Measurements from ENCODE around the gene CXXC5.

The CXXC5 gene

GRCh38 chr5:139666551-139666950, 18.4 kb downstream of the CXXC5 start:
- no peak for DNase-seq (ENCODE audit: low spot score)

GRCh38 chr5:139667001-139667729, 19.0 kb downstream of the CXXC5 start:
- DNase-seq (ENCODE audit: low spot score): no peak

GRCh38 chr5:139667730-139668063, 19.5 kb downstream of the CXXC5 start:
- DNase-seq (ENCODE audit: low spot score): no peak

GRCh38 chr5:139668064-139668880, 20.1 kb downstream of the CXXC5 start:
- peak; percentile 47 for DNase-seq (ENCODE audit: low spot score)

GRCh38 chr5:139668924-139669661, 20.9 kb downstream of the CXXC5 start:
- no peak for DNase-seq (ENCODE audit: low spot score)

GRCh38 chr5:139669662-139670368, 21.7 kb downstream of the CXXC5 start:
- DNase-seq (ENCODE audit: low spot score): no peak

- no peak for DNase-seq (ENCODE audit: low spot score)
These were observed 22.4 kb downstream of the CXXC5 start for GRCh38 chr5:139670369-139671095.

GRCh38 chr5:139671096-139671841, 23.1 kb downstream of the CXXC5 start:
- no peak for DNase-seq (ENCODE audit: low spot score)

- DNase-seq (ENCODE audit: low spot score): no peak
These were observed 27.1 kb downstream of the CXXC5 start for GRCh38 chr5:139675213-139675612.

- no peak for DNase-seq (ENCODE audit: low spot score)
These were observed 27.7 kb downstream of the CXXC5 start for GRCh38 chr5:139675825-139676224.

GRCh38 chr5:139676406-139676805, 28.3 kb downstream of the CXXC5 start:
- no peak for DNase-seq (ENCODE audit: low spot score)

GRCh38 chr5:139676951-139677735, 29.0 kb downstream of the CXXC5 start:
- DNase-seq (ENCODE audit: low spot score): no peak

- no peak for DNase-seq (ENCODE audit: low spot score)
These were observed 29.8 kb downstream of the CXXC5 start for GRCh38 chr5:139677736-139678613.

- no peak for DNase-seq (ENCODE audit: low spot score)
These were observed 30.9 kb downstream of the CXXC5 start for GRCh38 chr5:139678751-139679750.

GRCh38 chr5:139680368-139681111, 32.4 kb downstream of the CXXC5 start:
- DNase-seq (ENCODE audit: low spot score): no peak

GRCh38 chr5:139681112-139681458, 32.9 kb downstream of the CXXC5 start:
- DNase-seq (ENCODE audit: low spot score): no peak

- DNase-seq (ENCODE audit: low spot score): no peak
These were observed 33.3 kb downstream of the CXXC5 start for GRCh38 chr5:139681466-139681865.
